Hepatocyte (in vitro differentiated cells): Measurements from ENCODE around the gene CBR1.

Source experiments
- EZH2 ChIP-seq: fragments of 200-600 bp; sonication (generic); IDR thresholded peaks from 2 replicates; pipeline ENCODE4 v1.6.1; 2016; ENCODE audit warnings: antibody characterized with exemption, mild to moderate bottlenecking, borderline replicate concordance
- EZH2phosphoT487 ChIP-seq: fragments of 200-600 bp; sonication (generic); IDR thresholded peaks from one replicate; pipeline ENCODE4 v1.6.1; 2018; ENCODE audit warnings: antibody characterized with exemption, mild to moderate bottlenecking, low read depth, moderate library complexity; ENCODE audit not compliant: unreplicated experiment, severe bottlenecking
- TF ChIP-seq, protein P1 (sequence below): fragments of 200-600 bp; sonication (generic); IDR thresholded peaks from 2 replicates; pipeline ENCODE4 v1.5.1; 2016; ENCODE audit warnings: antibody characterized with exemption, mild to moderate bottlenecking; ENCODE audit not compliant: poor library complexity

DNA sequence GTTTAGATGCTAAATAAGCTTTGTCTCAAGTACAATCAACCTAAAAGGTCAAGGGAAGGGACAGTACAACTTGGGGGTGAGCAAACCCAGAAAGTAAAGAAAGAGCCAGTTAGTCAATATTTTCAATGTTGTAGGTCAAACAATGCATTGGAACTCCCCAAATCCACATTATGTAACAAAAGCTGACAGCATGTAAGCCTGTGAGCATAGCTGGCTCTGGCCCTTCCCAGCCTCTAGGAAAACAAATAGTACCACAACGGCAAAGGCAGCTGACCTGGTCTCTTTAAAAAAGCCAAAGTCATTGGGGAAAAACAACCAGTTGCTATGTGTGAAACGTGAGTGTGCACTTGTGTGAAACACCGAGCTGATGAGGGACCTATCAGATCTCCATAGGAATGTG lies 3.4 kb downstream of the CBR1 start:
- TF ChIP-seq, protein P1, sequence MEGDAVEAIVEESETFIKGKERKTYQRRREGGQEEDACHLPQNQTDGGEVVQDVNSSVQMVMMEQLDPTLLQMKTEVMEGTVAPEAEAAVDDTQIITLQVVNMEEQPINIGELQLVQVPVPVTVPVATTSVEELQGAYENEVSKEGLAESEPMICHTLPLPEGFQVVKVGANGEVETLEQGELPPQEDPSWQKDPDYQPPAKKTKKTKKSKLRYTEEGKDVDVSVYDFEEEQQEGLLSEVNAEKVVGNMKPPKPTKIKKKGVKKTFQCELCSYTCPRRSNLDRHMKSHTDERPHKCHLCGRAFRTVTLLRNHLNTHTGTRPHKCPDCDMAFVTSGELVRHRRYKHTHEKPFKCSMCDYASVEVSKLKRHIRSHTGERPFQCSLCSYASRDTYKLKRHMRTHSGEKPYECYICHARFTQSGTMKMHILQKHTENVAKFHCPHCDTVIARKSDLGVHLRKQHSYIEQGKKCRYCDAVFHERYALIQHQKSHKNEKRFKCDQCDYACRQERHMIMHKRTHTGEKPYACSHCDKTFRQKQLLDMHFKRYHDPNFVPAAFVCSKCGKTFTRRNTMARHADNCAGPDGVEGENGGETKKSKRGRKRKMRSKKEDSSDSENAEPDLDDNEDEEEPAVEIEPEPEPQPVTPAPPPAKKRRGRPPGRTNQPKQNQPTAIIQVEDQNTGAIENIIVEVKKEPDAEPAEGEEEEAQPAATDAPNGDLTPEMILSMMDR: no peak
- TF ChIP-seq EZH2 (no peak), EZH2phosphoT487 (no peak)
